H9 (cell line): ENCODE results near the gene CAMTA1. TPM values are rescaled to one million over a fixed set of nuclear protein-coding genes. Genes with fewer than 3 reads are reported as not detected.

Source experiments
- DNase-seq: peaks from one replicate; pipeline ENCODE4 v3.0.0-alpha.2; 2017
- H2AFZ ChIP-seq: one replicate; pipeline ENCODE4 v1.6.1; 2013; ENCODE audit warnings: mild to moderate bottlenecking, low read length, control low read depth, moderate library complexity
- H2AK5ac ChIP-seq: 2 replicates; pipeline ENCODE4 v1.6.1; 2013; ENCODE audit warnings: low read length, control low read depth, mixed read lengths; ENCODE audit not compliant: insufficient read length
- H2BK120ac ChIP-seq: one replicate; pipeline ENCODE4 v1.6.1; 2013; ENCODE audit warnings: low read depth, mild to moderate bottlenecking, low read length, control low read depth, inconsistent platforms; ENCODE audit not compliant: poor library complexity, severe bottlenecking
- H2BK12ac ChIP-seq: 2 replicates; pipeline ENCODE4 v1.6.1; 2013; ENCODE audit warnings: low read length, control low read depth, mixed read lengths, low read depth; ENCODE audit not compliant: insufficient read length
- H2BK15ac ChIP-seq: 2 replicates; pipeline ENCODE4 v1.6.1; 2013; ENCODE audit warnings: low read depth, low read length, control low read depth
- H2BK20ac ChIP-seq: one replicate; pipeline ENCODE4 v1.6.1; 2013; ENCODE audit warnings: low read depth, mild to moderate bottlenecking, low read length, control low read depth, inconsistent platforms; ENCODE audit not compliant: poor library complexity, severe bottlenecking
- H2BK5ac ChIP-seq: 2 replicates; pipeline ENCODE4 v1.6.1; 2013; ENCODE audit warnings: low read length, control low read depth, mixed read lengths; ENCODE audit not compliant: insufficient read length
- H3K14ac ChIP-seq: 2 replicates; pipeline ENCODE4 v1.6.1; 2013; ENCODE audit warnings: low read length, control low read depth; ENCODE audit not compliant: insufficient read depth
- H3K18ac ChIP-seq: 2 replicates; pipeline ENCODE4 v1.6.1; 2013; ENCODE audit warnings: low read depth, mild to moderate bottlenecking, mixed read lengths, low read length, control low read depth; ENCODE audit not compliant: insufficient read length
- H3K23ac ChIP-seq: 2 replicates; pipeline ENCODE4 v1.6.1; 2013; ENCODE audit warnings: low read length, control low read depth, mixed read lengths, low read depth; ENCODE audit not compliant: insufficient read length
- H3K23me2 ChIP-seq: 2 replicates; pipeline ENCODE4 v1.6.1; 2013; ENCODE audit warnings: low read depth, mild to moderate bottlenecking, mixed read lengths, low read length, control low read depth; ENCODE audit not compliant: insufficient read length, poor library complexity, severe bottlenecking
- H3K27ac ChIP-seq: 2 replicates; pipeline ENCODE4 v1.5.1; 2013; ENCODE audit warnings: low read length, control low read depth, mixed read lengths, low read depth; ENCODE audit not compliant: insufficient read length
- H3K27me3 ChIP-seq: 2 replicates; pipeline ENCODE4 v1.6.1; 2013; ENCODE audit warnings: low read length, control low read depth, inconsistent platforms; ENCODE audit not compliant: insufficient read depth
- H3K4ac ChIP-seq: 2 replicates; pipeline ENCODE4 v1.6.1; 2013; ENCODE audit warnings: low read depth, mild to moderate bottlenecking, control low read depth, inconsistent platforms, low read length, moderate library complexity
- H3K4me1 ChIP-seq: 2 replicates; pipeline ENCODE4 v1.6.1; 2013; ENCODE audit warnings: low read length, control low read depth, inconsistent platforms; ENCODE audit not compliant: insufficient read depth
- H3K4me2 ChIP-seq: 2 replicates; pipeline ENCODE4 v1.6.1; 2013; ENCODE audit warnings: low read length, control low read depth, mixed read lengths; ENCODE audit not compliant: insufficient read length, insufficient read depth
- H3K56ac ChIP-seq: 2 replicates; pipeline ENCODE4 v1.6.1; 2013; ENCODE audit warnings: low read depth, mild to moderate bottlenecking, mixed read lengths, low read length, control low read depth; ENCODE audit not compliant: insufficient read length
- H3K79me1 ChIP-seq: 2 replicates; pipeline ENCODE4 v1.6.1; 2013; ENCODE audit warnings: low read depth, mild to moderate bottlenecking, moderate library complexity, low read length, control low read depth, inconsistent platforms; ENCODE audit not compliant: insufficient read depth, poor library complexity, severe bottlenecking
- H3K79me2 ChIP-seq: 2 replicates; pipeline ENCODE4 v1.6.1; 2013; ENCODE audit warnings: low read length, control low read depth, inconsistent platforms; ENCODE audit not compliant: insufficient read depth
- H3K9ac ChIP-seq: 2 replicates; pipeline ENCODE4 v1.6.1; 2013; ENCODE audit warnings: low read length, control low read depth, mixed read lengths; ENCODE audit not compliant: insufficient read length; ENCODE audit errors: extremely low read depth
- H3K9me3 ChIP-seq: one replicate; pipeline ENCODE4 v1.6.1; 2013; ENCODE audit warnings: low read depth, low read length, inconsistent platforms; ENCODE audit not compliant: control insufficient read depth
- H3T11ph ChIP-seq: one replicate; pipeline ENCODE4 v1.6.1; 2013; ENCODE audit warnings: mild to moderate bottlenecking, low read length, control low read depth, inconsistent platforms
- H4K20me1 ChIP-seq: one replicate; pipeline ENCODE4 v1.6.1; 2013; ENCODE audit not compliant: control insufficient read depth, insufficient read length, insufficient read depth
- H4K5ac ChIP-seq: 2 replicates; pipeline ENCODE4 v1.6.1; 2013; ENCODE audit warnings: low read depth, mild to moderate bottlenecking, mixed read lengths, low read length, control low read depth; ENCODE audit not compliant: insufficient read length
- H4K8ac ChIP-seq: replicated peaks from 2 replicates; pipeline ENCODE4 v1.6.1; 2013; ENCODE audit warnings: low read length, control low read depth, mixed read lengths, low read depth; ENCODE audit not compliant: insufficient read length
- H4K91ac ChIP-seq: 2 replicates; pipeline ENCODE4 v1.6.1; 2013; ENCODE audit warnings: low read depth, mild to moderate bottlenecking, moderate library complexity, mixed read lengths, low read length, control low read depth; ENCODE audit not compliant: insufficient read length
- H3K27ac Mint-ChIP-seq, 3 experiments: 2 replicates in 2 of 3; 3 replicates in 1 of 3; pipeline ENCODE4 v1.8.0; 2020 to 2021; ENCODE audit warnings: mixed read lengths in 3 of 3, mild to moderate bottlenecking in 1 of 3, moderate library complexity in 1 of 3
- H3K27me3 Mint-ChIP-seq: 2 replicates; pipeline ENCODE4 v1.8.0; 2021; ENCODE audit warnings: low read depth, mild to moderate bottlenecking, moderate library complexity, mixed read lengths
- H3K36me3 Mint-ChIP-seq, 3 experiments: 2 replicates in 2 of 3; 3 replicates in 1 of 3; pipeline ENCODE4 v1.8.0; 2020 to 2021; ENCODE audit warnings: low read depth in 3 of 3, mixed read lengths in 3 of 3; ENCODE audit not compliant: insufficient read depth in 1 of 3
- H3K4me1 Mint-ChIP-seq, 2 experiments: 2 replicates each; pipeline ENCODE4 v1.8.0; 2020; ENCODE audit warnings: mixed read lengths in 2 of 2
- H3K4me3 Mint-ChIP-seq, 2 experiments: 2 replicates in 1 of 2; 3 replicates in 1 of 2; pipeline ENCODE4 v1.8.0; 2020 to 2021; ENCODE audit warnings: mild to moderate bottlenecking in 2 of 2, mixed read lengths in 2 of 2, moderate library complexity in 1 of 2
- H3K9me3 Mint-ChIP-seq, 2 experiments: 2 replicates in 1 of 2; 3 replicates in 1 of 2; pipeline ENCODE4 v1.8.0; 2020; ENCODE audit warnings: mild to moderate bottlenecking in 2 of 2, mixed read lengths in 2 of 2, moderate library complexity in 1 of 2
- CTCF ChIP-seq: fragments of 200-600 bp; sonication (generic); conservative IDR thresholded peaks from 3 replicates; pipeline ENCODE4 v1.8.0; 2021; ENCODE audit warnings: antibody characterized with exemption, mild to moderate bottlenecking
- WGBS: extraction: QIAGEN DNeasy Blood & Tissue Kit; methylation state at CpG from one replicate; pipeline ENCODE4 v1.1.7; 2013; ENCODE audit warnings: missing lambda C conversion rate, low lambda C conversion rate, mixed read lengths; ENCODE audit not compliant: insufficient read length; ENCODE audit errors: extremely low coverage; 5-methylcytosine and 5-hydroxymethylcytosine counted together
- total RNA-seq: library from RNA; stranded (reverse); gene quantifications from 2 replicates; pipeline ENCODE4 v1.2.1, GENCODE V29; 2021

CAMTA1 gene
- total RNA-seq, 1 experiment from 2014 or later = 115 TPM

GRCh38 chr1:7553042-7553690, 767.9 kb downstream of the CAMTA1 start:
- Histone ChIP-seq H3K14ac (no peak overlapping the region), H3T11ph (no peak overlapping the region), H2BK20ac (no peak overlapping the region), H4K5ac (no peak overlapping the region), H2BK5ac (no peak overlapping the region), H2BK12ac (no peak overlapping the region), H3K18ac (no peak overlapping the region), H4K8ac (no peak overlapping the region), H2AK5ac (no peak overlapping the region), H3K23ac (no peak overlapping the region), H3K9me3 (no peaks in the 10 kb centered on the region), H4K91ac (no peak overlapping the region), H3K56ac (no peak overlapping the region), H3K27me3 (no peaks in the 10 kb centered on the region), H3K4ac (no peak overlapping the region), H3K79me2 (no peaks in the 10 kb centered on the region), H2BK120ac (no peak overlapping the region), H2BK15ac (no peak overlapping the region), H3K27ac (no peak overlapping the region), H3K4me2 (no peak overlapping the region), H3K23me2 (no peaks in the 10 kb centered on the region), H3K9ac (no peak overlapping the region), H3K79me1 (no peaks in the 10 kb centered on the region), H3K4me1 (peaks cover 3% of the 10 kb centered on the region; the same call in 1 of the 2 replicates), H2AFZ (no peak overlapping the region), H4K20me1 (no peaks in the 10 kb centered on the region)
- WGBS = no CpG with 5 or more reads among the region's 3 CpGs
- H3K27me3 Mint-ChIP-seq = peaks cover 7% of the 10 kb centered on the region
- peaks cover 3 to 4% of the 10 kb centered on the region in 2 experiments; a peak in 3 of 5 replicates for H3K9me3 Mint-ChIP-seq
- no peaks in the 10 kb centered on the region for H3K36me3 Mint-ChIP-seq
- no peak overlapping the region for H3K4me3 Mint-ChIP-seq
- no peak for DNase-seq
- no peak for TF ChIP-seq CTCF
- H3K27ac Mint-ChIP-seq = no peak overlapping the region
- peaks cover 25 to 27% of the 10 kb centered on the region in 2 experiments for H3K4me1 Mint-ChIP-seq
